T-helper 1 cell treated with Interleukin-12 subunit alpha and Interleukin-12 subunit beta and Interleukin-4 antibody, amounts not matched to agents 30 μg/mL and 1 μg/mL, for 36 hours (primary cell): ENCODE measurements around the gene TRMT1L.

ENCODE experiments used
- H3K27ac Mint-ChIP-seq: one replicate; pipeline ENCODE4 v1.8.0; 2021; ENCODE audit warnings: mild to moderate bottlenecking, mixed read lengths
- H3K27me3 Mint-ChIP-seq: one replicate; pipeline ENCODE4 v1.8.0; 2021; ENCODE audit warnings: low read depth, mixed read lengths
- H3K36me3 Mint-ChIP-seq: one replicate; pipeline ENCODE4 v1.8.0; 2021; ENCODE audit warnings: low read depth, mixed read lengths
- H3K4me1 Mint-ChIP-seq: one replicate; pipeline ENCODE4 v1.8.0; 2021; ENCODE audit warnings: low read depth, mixed read lengths
- H3K4me3 Mint-ChIP-seq: one replicate; pipeline ENCODE4 v1.8.0; 2021; ENCODE audit warnings: mild to moderate bottlenecking, moderate library complexity, mixed read lengths
- H3K9me3 Mint-ChIP-seq: one replicate; pipeline ENCODE4 v1.8.0; 2021; ENCODE audit warnings: mixed read lengths

The TRMT1L gene

GRCh38 chr1:185091480-185091879 is 65.3 kb downstream of the TRMT1L start:
- Mint-ChIP-seq H3K36me3 (peaks cover 23% of the 10 kb centered on the region), H3K4me1 (no peaks in the 10 kb centered on the region), H3K4me3 (no peak overlapping the region), H3K9me3 (no peaks in the 10 kb centered on the region), H3K27me3 (no peaks in the 10 kb centered on the region), H3K27ac (no peak overlapping the region)

GRCh38 chr1:185087746-185088145 is 69.0 kb downstream of the TRMT1L start:
- H3K4me1 Mint-ChIP-seq = no peaks in the 10 kb centered on the region
- H3K9me3 Mint-ChIP-seq = no peaks in the 10 kb centered on the region
- no peak overlapping the region for H3K4me3 Mint-ChIP-seq
- H3K27me3 Mint-ChIP-seq = no peaks in the 10 kb centered on the region
- no peak overlapping the region for H3K27ac Mint-ChIP-seq
- peaks cover 15% of the 10 kb centered on the region for H3K36me3 Mint-ChIP-seq

- H3K27ac Mint-ChIP-seq = no peak overlapping the region
- H3K4me1 Mint-ChIP-seq = no peaks in the 10 kb centered on the region
- peaks cover 15% of the 10 kb centered on the region for H3K36me3 Mint-ChIP-seq
- H3K27me3 Mint-ChIP-seq = no peaks in the 10 kb centered on the region
- no peak overlapping the region for H3K4me3 Mint-ChIP-seq
- no peaks in the 10 kb centered on the region for H3K9me3 Mint-ChIP-seq
Observed at GRCh38 chr1:185087101-185087500, 69.7 kb downstream of the TRMT1L start.

- H3K9me3 Mint-ChIP-seq = no peaks in the 10 kb centered on the region
- no peaks in the 10 kb centered on the region for H3K4me1 Mint-ChIP-seq
- H3K27ac Mint-ChIP-seq = no peak overlapping the region
- H3K36me3 Mint-ChIP-seq = peaks cover 5% of the 10 kb centered on the region
- no peaks in the 10 kb centered on the region for H3K27me3 Mint-ChIP-seq
- H3K4me3 Mint-ChIP-seq = no peak overlapping the region
Observed at GRCh38 chr1:185083818-185084217, 72.9 kb downstream of the TRMT1L start.

GRCh38 chr1:185080422-185080821 is 76.3 kb downstream of the TRMT1L start:
- Mint-ChIP-seq H3K27ac (no peak overlapping the region), H3K9me3 (no peaks in the 10 kb centered on the region), H3K4me3 (no peak overlapping the region), H3K27me3 (no peaks in the 10 kb centered on the region), H3K36me3 (peaks cover 1% of the 10 kb centered on the region), H3K4me1 (no peaks in the 10 kb centered on the region)

- Mint-ChIP-seq H3K4me3 (no peak overlapping the region), H3K36me3 (peaks cover 1% of the 10 kb centered on the region), H3K4me1 (no peaks in the 10 kb centered on the region), H3K27me3 (no peaks in the 10 kb centered on the region), H3K9me3 (no peaks in the 10 kb centered on the region), H3K27ac (no peak overlapping the region)
Observed at GRCh38 chr1:185077374-185077773, 79.4 kb downstream of the TRMT1L start.

- Mint-ChIP-seq H3K36me3 (peaks cover 3% of the 10 kb centered on the region), H3K27me3 (no peaks in the 10 kb centered on the region), H3K27ac (no peak overlapping the region), H3K4me1 (no peaks in the 10 kb centered on the region), H3K9me3 (no peaks in the 10 kb centered on the region), H3K4me3 (no peak overlapping the region)
Observed at GRCh38 chr1:185075476-185075875, 81.3 kb downstream of the TRMT1L start.

- Mint-ChIP-seq H3K9me3 (no peaks in the 10 kb centered on the region), H3K4me3 (no peak overlapping the region), H3K4me1 (no peaks in the 10 kb centered on the region)
Observed at GRCh38 chr1:185074307-185074706, 82.4 kb downstream of the TRMT1L start.

GRCh38 chr1:185073725-185074124 is 83.0 kb downstream of the TRMT1L start:
- Mint-ChIP-seq H3K27me3 (no peaks in the 10 kb centered on the region), H3K27ac (no peak overlapping the region), H3K4me3 (no peak overlapping the region), H3K9me3 (no peaks in the 10 kb centered on the region), H3K4me1 (no peaks in the 10 kb centered on the region), H3K36me3 (peaks cover 4% of the 10 kb centered on the region)

More at GRCh38 chr1:185074307-185074706, 82.4 kb downstream of the TRMT1L start:
- H3K36me3 Mint-ChIP-seq = peaks cover 2% of the 10 kb centered on the region
- H3K27me3 Mint-ChIP-seq = no peaks in the 10 kb centered on the region
- no peak overlapping the region for H3K27ac Mint-ChIP-seq

GRCh38 chr1:185070051-185070450 is 86.7 kb downstream of the TRMT1L start:
- H3K27ac Mint-ChIP-seq = no peak overlapping the region
- peaks cover 11% of the 10 kb centered on the region for H3K36me3 Mint-ChIP-seq
- H3K4me1 Mint-ChIP-seq = peaks cover 2% of the 10 kb centered on the region
- H3K9me3 Mint-ChIP-seq = no peaks in the 10 kb centered on the region
- no peaks in the 10 kb centered on the region for H3K27me3 Mint-ChIP-seq
- H3K4me3 Mint-ChIP-seq = no peak overlapping the region

- Mint-ChIP-seq H3K36me3 (peaks cover 14% of the 10 kb centered on the region), H3K27ac (no peak overlapping the region), H3K4me1 (peaks cover 2% of the 10 kb centered on the region)
Observed at GRCh38 chr1:185069202-185069772, 87.5 kb downstream of the TRMT1L start.

GRCh38 chr1:185068341-185068740 is 88.4 kb downstream of the TRMT1L start:
- Mint-ChIP-seq H3K9me3 (no peaks in the 10 kb centered on the region), H3K4me1 (peaks cover 2% of the 10 kb centered on the region), H3K36me3 (peaks cover 14% of the 10 kb centered on the region), H3K27ac (no peak overlapping the region), H3K4me3 (no peak overlapping the region), H3K27me3 (no peaks in the 10 kb centered on the region)

More at GRCh38 chr1:185069202-185069772, 87.5 kb downstream of the TRMT1L start:
- Mint-ChIP-seq H3K27me3 (no peaks in the 10 kb centered on the region), H3K4me3 (no peak overlapping the region), H3K9me3 (no peaks in the 10 kb centered on the region)
